HG02973 (cell line): ENCODE results near the gene SLC10A7.
A peak's percentile ranks its signal among the peaks of the same experiment; 100 is the strongest.

Source experiments
- ATAC-seq: cut with Tn5 transposase; IDR thresholded peaks from one replicate; pipeline ENCODE4 v1.9.1; 2021; ENCODE audit warnings: moderate library complexity; ENCODE audit not compliant: unreplicated experiment

SLC10A7 gene

GRCh38 chr4:146265950-146266490 lies 255.7 kb downstream of the SLC10A7 start:
- no peak for ATAC-seq

- ATAC-seq: no peak
Observed at GRCh38 chr4:146263793-146264192, 257.9 kb downstream of the SLC10A7 start.

GRCh38 chr4:146261041-146261440 lies 260.7 kb downstream of the SLC10A7 start:
- ATAC-seq: no peak

GRCh38 chr4:146260521-146260920 lies 261.2 kb downstream of the SLC10A7 start:
- no peak for ATAC-seq

- ATAC-seq: no peak
Observed at GRCh38 chr4:146257511-146257910, 264.2 kb downstream of the SLC10A7 start.

GRCh38 chr4:146256328-146256727 lies 265.4 kb downstream of the SLC10A7 start:
- no peak for ATAC-seq

GRCh38 chr4:146255874-146256273 lies 265.9 kb downstream of the SLC10A7 start:
- ATAC-seq: no peak

GRCh38 chr4:146255463-146255862 lies 266.3 kb downstream of the SLC10A7 start:
- no peak for ATAC-seq

GRCh38 chr4:146252969-146253611 lies 268.6 kb downstream of the SLC10A7 start:
- ATAC-seq: no peak

- no peak for ATAC-seq
Observed at GRCh38 chr4:146247356-146247755, 274.4 kb downstream of the SLC10A7 start.

GRCh38 chr4:146246381-146246780 lies 275.4 kb downstream of the SLC10A7 start:
- no peak for ATAC-seq

GRCh38 chr4:146245850-146246249 lies 275.9 kb downstream of the SLC10A7 start:
- no peak for ATAC-seq

- ATAC-seq: no peak
Observed at GRCh38 chr4:146245246-146245645, 276.5 kb downstream of the SLC10A7 start.

- ATAC-seq: no peak
Observed at GRCh38 chr4:146244496-146244895, 277.2 kb downstream of the SLC10A7 start.

GRCh38 chr4:146243883-146244277 lies 277.9 kb downstream of the SLC10A7 start:
- ATAC-seq: no peak

GRCh38 chr4:146243141-146243882 lies 278.4 kb downstream of the SLC10A7 start:
- ATAC-seq: peak; percentile 88

GRCh38 chr4:146238107-146238506 lies 283.6 kb downstream of the SLC10A7 start:
- no peak for ATAC-seq

- ATAC-seq: no peak
Observed at GRCh38 chr4:146237092-146237491, 284.6 kb downstream of the SLC10A7 start.

GRCh38 chr4:146236216-146236615 lies 285.5 kb downstream of the SLC10A7 start:
- ATAC-seq: no peak

- no peak for ATAC-seq
Observed at GRCh38 chr4:146235654-146236177, 286.0 kb downstream of the SLC10A7 start.

- no peak for ATAC-seq
Observed at GRCh38 chr4:146232131-146232722, 289.5 kb downstream of the SLC10A7 start.

GRCh38 chr4:146229406-146229805 lies 292.3 kb downstream of the SLC10A7 start:
- no peak for ATAC-seq
